GM12875 (cell line): ENCODE measurements around the gene MCM7.
"Not testable (repeated sequence)": the region's sequence is repeated elsewhere in the genome, so short reads cannot be mapped to it uniquely, and the experiment has no call there.

Experiments used
- H3K4me3 ChIP-seq: one replicate; pipeline ENCODE4 v1.5.1; 2011; ENCODE audit warnings: low read depth, low read length, control low read depth
- CTCF ChIP-seq: IDR thresholded peaks from 2 replicates; pipeline ENCODE4 v1.5.1; 2011; ENCODE audit warnings: low read depth, mild to moderate bottlenecking, control low read depth, inconsistent platforms, low read length, moderate library complexity, borderline replicate concordance; ENCODE audit not compliant: insufficient read depth

MCM7 gene

GRCh38 chr7:100137851-100138760 lies 36.9 kb upstream of the MCM7 start:
- no peak for TF ChIP-seq CTCF
- no peak overlapping the region for H3K4me3 ChIP-seq

DNA sequence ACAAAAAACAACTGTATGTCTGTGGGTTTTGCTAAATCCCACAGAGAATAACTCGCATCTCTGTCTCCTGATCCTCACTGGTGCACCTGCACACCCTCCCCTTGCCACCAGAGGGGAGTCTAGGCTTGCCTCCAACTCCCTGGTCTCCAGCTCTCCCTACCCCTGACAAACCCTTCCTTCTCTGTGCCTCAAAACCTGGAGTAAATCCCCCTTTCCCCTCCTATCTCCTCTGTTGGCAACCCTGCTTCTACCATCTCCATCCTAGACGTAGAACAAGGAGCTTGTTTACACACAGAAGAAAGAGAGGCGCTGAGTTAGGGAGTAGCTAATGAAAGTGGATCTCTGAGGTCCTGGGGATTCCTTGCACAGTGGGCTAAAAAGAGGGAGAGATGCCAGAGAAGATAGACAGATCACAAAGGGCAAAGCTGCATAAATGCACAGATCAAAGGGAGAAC lies 31.5 kb upstream of the MCM7 start:
- peak; percentile 96 for TF ChIP-seq CTCF
- H3K4me3 ChIP-seq = no peak overlapping the region

- TF ChIP-seq CTCF = no peak
- H3K4me3 ChIP-seq = no peak overlapping the region
Measured at GRCh38 chr7:100132126-100132525, 30.9 kb upstream of the MCM7 start.

DNA sequence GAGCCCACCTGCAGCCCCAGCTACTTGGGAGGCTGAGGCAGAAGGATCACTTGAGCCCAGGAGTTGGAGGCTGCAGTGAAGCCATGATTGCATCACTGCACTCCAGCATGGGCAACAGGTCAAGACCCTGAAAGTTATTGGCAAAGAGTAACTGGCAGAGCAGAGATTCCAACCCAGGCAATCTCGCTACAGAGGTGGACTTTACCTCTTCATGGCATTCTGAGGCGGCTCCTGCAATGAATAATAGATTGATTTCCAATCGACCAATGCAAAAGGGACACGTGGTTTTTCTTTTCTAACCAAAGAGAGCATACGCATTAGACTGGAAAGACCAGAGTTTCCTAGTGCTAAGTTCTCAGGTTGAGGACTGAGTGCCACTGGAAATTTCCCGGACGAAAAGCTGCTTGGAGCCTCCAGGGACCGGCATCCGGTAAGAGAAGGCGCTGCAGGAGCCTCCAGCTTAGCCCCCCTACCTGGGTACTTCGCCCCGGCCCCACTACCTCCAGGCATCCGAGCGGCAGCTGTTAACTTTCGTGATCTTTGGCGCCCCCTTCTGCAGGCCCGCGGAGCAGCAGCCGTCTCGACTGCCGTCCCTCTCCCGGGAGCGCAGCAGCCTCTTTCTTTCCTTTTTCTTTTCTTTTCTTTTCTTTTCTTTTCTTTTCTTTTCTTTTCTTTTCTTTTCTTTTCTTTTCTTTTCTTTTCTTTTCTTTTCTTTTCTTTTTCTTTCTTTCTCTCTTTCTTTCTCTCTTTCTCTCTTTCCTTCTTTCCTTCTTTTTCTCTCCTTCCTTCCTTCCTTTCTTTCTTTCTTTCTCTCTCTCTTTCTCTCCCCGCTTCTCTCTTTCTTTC lies 29.6 kb upstream of the MCM7 start:
- H3K4me3 ChIP-seq = no peak overlapping the region
- TF ChIP-seq CTCF = peak; percentile 80

DNA sequence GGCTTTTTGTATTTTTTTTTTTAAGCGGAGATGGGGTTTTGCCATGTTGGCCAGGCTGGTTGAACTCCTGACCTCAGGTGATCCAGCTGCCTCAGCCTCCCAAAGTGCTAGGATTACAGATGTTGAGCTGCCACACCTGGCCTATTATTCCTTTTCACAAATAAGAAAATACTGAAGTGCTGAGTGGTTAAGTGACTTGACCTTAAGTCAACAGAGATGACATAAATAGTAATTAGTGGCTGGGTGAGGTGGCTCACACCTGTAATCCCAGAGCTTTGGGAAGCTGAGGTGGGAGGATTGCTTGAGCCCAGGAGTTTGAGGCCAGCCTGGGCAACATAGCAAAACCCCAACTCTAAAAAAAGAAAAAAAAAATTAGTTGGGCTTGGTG lies 29.0 kb upstream of the MCM7 start:
- not testable (repeated sequence) for H3K4me3 ChIP-seq

DNA sequence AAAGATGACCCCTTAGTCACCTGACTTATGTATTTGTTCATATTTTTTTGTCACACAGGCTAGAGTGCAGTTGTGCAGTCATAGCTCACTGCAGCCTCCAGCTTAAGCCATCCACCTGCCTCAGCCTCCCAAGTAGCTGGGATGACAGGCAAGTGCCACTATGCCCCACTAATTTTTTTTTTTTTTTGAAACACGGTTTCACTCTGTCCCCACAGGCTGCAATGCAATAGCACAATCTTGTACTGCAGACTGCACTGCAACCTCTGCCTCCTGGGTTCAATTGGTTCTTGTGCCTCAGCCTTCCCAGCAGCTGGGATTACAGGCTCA lies 27.4 kb upstream of the MCM7 start:
- no peak for TF ChIP-seq CTCF
- no peak overlapping the region for H3K4me3 ChIP-seq

- peak overlapping the region; percentile 87 for H3K4me3 ChIP-seq
- no peak for TF ChIP-seq CTCF
Measured at GRCh38 chr7:100127866-100128636, 26.9 kb upstream of the MCM7 start.
